Umbilical cord (tissue), 2 donors: ENCODE results near the gene GRIK4. TPM values are rescaled to one million over a fixed set of nuclear protein-coding genes. Genes with fewer than 3 reads are reported as not detected.

Source experiments
- DNase-seq: peaks from one replicate; pipeline ENCODE4 v3.0.0-alpha.2; 2015; ENCODE audit warnings: low spot score
- total RNA-seq: library from RNA; depleted of rRNA; stranded (reverse); fragments of >200 nt; gene quantifications from one replicate; pipeline ENCODE4 v1.2.3, GENCODE V29; 2014; ENCODE audit warnings: low replicate concordance; ENCODE audit not compliant: insufficient read depth

Gene GRIK4
- total RNA-seq, 1 donor from 2014 or later: 1.2 TPM

DNA sequence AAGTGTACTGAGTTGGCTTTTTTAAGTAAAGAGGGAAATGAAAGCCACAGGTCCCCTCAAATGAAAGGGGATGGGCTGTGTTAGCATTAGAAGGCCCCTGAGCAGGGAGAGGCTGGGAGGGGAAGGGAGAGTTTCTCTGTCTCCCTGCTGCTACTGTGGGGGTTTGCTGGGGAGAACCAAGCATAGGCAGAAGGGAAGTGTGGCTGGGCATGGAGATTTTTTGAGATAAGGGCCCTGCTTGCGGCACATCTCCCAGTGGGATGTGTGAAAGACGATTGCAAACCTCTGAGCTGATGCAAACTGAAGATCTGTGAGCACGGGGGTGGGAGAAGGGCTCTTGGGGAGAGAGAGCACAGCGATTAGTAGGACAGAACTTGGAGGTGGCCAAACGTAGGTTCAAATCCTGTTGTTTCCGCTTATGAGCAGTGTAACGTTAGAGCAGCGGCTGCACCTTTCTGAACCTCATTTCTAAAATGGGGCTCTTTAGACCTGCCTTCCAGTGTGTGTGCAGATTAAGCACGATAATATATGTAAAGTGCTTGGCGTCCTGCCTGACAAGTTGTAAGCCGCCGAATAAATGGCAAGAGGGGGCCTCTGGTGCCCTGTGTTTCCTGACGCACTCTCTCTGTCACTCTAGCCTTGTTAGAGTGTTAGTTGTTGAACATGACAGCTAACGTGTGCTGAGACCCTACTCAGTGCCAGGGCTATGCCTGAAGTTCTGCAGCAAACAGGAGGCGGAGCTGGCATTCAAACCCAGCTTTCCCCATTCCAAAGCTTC is 122.3 kb downstream of the GRIK4 start:
- DNase-seq: no peak

DNA sequence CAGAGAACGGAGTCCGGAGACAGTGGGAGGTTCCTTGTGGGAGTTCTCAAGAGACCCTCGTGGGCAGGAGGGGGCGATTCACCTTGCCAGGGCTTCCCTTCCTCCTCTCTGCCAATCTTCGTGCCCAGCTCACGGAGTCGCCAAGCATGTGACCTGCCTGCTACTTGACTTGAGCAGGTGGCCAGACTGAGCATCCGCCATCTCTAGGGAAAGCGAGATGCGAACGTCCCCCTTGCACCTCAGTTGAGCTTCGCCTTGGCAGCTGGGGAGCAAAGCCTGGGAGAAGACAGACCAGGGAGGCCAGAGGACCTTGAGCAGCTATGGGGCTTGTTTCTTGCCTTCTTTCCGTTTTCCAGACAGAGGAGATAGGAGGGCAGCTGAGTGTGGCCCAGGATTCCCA is 123.2 kb downstream of the GRIK4 start:
- DNase-seq: no peak

DNA sequence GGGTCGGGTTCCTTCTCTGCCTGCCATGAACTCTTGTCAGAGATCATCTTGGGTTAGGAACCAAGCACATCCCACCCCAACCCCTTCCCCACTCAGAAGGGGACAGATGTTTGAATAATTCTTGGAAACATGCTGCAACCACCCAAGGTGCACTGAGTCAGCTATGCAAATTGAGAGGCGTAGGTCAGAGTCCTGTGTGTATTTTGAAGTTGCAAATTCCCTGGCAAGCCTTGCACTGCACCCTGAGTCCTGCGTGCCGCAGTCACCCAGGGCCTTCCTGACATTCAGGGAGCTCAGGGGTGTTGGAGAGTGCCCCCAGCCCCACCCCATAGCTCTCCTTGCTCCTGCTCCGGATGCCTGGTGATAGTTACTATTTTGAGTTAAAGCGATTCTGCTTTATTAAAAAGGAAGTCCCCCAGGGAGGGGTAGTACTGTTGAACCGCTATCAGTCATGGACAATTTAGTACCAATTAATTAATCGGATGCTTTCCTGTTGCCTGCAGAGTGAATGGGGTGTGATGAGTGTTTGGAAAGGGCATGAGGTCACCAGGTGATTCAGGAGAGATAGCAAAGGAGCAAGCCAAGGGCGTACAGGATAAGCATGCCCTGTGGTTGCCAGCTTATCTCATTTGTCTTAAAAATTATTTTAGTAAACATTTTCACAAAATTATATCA is 123.7 kb downstream of the GRIK4 start:
- DNase-seq: no peak

DNA sequence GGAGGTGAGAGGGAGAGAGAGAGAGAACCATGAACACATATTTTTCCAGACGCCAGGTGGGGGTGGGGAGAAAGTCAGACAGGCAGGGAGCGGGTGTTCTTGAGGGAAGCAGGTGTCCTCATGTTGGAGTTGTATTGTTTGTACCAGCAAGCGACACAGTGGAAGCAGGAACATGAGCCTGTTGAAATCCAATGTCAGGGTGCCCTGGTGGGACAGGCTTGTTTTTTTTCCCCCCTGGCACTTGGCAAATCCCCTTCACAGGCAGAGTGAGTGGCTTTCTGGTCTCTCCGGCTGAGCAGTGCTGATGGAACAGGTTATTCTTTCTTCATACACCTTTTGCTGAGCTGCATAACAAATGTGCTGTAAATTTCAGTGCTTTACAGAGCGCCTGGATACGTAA is 125.6 kb downstream of the GRIK4 start:
- DNase-seq: no peak

DNA sequence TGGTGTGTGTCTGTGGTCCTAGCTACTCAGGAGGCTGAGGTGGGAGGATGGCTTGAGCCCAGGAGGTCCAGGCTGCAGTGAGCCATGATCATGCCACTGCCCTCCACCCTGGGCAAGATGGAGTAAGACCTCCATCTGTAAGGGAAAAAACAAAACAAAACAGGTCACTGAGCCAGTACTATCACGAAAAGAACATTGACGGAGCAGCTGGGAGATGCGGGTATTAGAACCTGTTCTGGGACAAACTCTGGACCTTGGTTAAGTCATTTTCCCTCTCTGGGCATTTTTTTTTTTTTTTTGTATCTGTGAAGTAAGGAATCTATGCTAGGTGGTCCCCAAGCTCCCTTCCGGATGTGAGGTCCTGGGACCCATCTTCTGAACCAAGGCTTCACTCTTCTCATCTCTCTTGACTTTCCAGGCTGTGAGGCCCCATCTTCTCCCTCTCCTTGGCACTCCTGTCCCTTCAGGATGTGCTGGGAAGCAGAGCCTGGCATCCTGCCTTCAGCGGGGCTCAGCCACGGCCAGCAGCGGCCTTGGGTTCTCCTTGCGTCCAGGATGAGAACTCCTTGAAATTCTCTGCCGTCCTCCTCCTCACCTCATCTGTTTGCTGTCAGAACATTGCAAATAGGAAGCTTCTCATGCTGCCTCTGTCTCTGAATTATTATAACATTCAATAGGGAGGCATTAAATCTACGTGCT is 130.8 kb downstream of the GRIK4 start:
- DNase-seq: no peak

DNA sequence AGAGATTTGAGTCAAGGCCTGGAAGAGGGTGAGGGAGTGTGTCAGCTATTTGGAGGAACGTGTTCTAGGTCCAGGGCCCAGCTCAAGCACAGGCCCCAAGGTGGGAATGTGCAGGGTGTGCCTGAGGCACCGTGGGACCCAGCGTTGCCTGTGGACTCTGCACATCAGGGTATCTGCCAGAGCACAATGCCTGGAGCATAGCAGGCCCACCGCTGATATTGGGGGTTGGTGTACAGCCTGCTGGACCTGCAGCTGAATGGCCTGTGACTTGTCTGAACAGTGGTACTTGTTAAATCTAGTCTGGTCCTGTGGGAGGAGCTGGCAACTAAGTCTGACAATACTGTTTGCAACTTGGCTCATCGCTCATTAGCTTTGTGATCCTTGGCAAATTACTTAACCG is 131.7 kb downstream of the GRIK4 start:
- DNase-seq: no peak

DNA sequence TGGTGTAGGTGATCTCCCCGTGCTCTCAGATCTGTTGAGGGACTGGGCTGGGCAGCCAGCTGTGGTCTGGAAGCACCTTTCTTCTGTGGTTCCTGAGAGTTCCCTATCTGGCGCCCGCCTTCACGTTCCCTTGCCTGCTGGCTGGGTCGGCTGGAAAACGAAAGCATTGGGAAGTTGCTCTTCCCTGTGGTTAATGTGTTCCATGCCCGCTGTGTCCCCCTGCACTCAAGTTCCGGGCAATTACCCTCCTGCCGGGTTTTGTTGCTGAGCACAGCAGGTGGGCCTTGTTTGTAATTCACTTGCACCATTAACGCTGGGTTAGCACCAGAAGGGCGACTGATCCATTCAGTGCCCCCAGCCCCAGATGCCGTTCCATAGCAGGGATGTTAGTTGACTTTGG is 134.1 kb downstream of the GRIK4 start:
- DNase-seq: no peak

DNA sequence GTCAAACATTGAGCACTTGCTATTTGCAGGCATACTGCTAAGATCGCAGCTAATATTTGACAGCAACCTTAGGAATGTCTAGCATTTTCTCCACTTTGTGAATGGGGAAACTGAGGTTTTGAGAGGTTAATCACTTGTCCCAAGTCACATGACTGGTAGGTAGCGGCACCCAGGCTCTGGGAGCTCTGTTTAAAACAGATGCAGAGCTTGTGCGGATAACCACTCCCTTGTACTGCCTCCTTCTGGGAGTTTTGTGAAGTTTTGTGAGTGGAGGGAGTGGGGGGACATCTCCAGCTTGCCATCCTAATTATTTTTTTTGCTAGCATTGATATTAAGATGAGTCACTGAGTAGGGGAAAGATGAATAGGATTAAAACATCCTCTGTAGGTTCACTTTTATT is 134.7 kb downstream of the GRIK4 start:
- no peak for DNase-seq

DNA sequence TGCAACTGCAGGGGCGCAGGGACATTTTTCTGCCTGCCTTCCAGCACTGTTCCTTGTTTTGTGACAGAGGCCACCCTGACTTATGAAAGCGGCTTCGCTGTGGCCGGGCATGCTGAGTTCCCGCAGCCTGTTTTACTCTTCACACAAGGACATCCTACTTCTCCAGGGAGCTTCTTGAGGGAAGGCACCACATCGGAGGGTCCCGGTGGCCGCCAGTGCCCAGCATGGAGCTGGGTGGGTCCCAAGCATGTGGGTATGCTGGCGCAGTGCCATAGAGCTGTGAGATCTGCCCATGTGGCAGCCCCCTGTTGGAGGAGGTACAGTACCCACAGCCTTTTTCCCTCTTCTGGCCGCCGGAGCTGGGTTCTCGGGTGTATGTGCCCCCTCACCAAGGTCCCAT is 136.1 kb downstream of the GRIK4 start:
- no peak for DNase-seq

DNA sequence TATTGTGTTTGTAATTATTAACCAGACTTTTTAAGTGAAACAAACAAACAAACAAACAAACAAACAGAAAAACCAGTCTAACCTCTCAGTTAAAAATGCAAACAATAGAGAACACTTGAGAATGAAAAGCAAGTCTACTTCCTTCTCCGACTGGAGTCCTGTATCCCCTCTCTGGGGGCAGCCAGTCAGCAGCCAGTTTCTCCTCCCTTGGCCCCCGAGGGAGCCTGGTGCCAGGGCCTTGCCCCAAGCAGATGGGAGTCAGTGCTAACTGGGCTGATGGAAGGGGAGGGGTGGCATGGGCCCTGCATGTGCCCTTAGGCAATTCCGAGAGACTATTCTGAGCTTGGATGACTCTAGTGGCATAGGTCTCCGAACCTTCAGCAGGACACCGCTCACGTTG is 137.2 kb downstream of the GRIK4 start:
- DNase-seq: no peak

DNA sequence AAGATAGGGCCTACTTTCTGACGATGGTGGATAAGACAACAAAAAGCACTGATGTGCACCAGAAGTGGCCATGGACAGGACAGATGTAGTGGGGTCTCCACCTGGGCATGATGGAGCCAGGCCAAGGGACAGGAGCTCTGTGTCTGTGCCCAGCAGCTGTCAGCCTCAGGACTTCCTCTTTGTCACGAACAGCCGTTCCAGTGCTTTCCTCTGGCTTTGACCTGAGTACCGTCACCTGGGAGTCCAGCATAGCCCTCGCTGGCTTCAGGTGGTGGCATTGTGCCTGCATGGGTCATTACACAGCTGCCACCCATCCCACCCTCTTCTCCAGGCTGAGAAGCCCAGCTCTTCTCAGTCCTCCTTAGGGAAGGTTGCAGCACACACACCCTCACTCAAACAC is 137.8 kb downstream of the GRIK4 start:
- no peak for DNase-seq

DNA sequence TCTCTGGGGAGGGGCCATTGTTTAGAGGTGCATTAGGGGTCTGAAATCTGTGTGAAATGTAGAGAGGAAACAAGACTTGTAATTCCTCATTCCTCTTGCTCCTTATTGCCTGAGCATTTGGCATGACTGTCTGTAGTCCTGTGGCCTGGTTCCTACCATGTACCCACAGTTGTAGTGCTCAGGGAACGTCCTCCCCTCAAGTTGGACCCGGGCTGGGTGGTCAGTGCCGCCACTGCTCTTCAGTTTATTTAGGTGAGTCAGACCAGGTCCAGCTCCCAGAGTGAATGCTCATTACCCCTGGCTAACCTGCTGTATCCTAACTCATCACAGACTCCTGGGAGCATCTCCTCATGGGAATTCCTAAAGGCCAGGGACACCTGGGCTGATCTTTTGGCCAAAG is 139.8 kb downstream of the GRIK4 start:
- no peak for DNase-seq

DNA sequence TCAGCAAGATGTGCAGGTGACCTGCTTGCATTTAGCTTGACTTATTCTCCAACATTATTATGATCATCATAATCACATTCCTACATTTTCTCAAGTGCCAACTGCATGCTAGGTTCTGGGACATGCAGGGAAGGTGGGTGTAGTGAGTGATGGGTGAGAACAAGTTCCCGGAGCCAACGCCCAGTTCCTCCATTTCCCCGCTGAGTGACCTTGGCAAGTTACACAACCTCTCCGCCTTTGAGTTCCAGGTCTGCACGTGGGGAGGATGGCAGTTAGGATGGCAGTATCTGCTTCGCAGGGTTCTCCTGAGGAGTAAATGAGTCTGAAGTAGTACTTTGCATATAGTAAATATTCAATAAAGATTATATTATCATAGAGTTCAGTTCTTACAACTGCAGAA is 140.3 kb downstream of the GRIK4 start:
- no peak for DNase-seq

DNA sequence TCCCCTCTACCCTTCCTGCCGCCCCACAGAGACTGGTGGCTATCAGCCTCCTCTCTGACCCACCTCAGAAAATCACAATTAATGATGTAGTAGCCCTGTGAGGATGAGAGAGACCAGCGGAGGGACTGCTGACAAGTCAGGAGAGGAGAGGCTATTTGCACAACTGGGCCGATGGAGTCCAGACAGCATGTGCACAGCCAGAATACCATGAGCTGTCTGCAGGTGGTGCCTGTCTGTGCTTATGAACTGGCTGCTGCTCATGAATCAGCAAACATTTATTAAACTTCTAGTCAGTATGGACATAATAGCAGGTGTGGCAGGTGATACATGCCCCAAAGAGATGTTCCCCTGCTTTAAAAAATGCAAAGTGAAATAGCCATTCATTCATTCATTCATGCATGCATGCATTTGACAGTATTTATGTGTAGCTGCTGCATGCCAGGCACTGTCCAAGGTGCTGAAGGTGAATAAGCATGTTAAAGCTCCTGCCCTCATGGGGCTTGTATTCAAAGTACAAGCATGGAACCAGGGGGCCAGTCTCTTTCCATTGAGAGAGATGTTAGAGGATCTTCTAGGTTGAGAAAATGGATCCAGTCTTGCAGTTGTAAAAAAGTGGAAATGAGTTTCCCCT is 141.3 kb downstream of the GRIK4 start:
- DNase-seq: no peak

DNA sequence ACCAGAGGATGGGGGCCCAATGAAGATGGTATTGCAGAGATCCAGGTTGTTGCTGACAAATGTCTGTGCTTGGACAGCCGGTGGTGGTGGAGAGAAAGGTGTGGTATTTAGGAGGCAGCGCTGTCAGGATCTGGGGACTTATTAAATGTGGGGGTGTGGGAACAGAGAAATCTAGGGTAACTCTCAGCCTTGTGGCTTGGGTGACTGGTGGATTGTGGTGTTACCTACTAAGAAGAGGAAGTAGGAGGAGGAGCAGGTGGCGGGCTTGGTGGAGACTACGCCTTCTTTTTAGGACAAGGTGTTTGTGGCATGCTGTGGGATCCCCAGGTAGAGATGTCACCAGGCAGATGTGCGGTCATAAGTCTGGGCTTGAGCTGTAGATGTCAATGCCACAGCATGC is 144.0 kb downstream of the GRIK4 start:
- DNase-seq: no peak

DNA sequence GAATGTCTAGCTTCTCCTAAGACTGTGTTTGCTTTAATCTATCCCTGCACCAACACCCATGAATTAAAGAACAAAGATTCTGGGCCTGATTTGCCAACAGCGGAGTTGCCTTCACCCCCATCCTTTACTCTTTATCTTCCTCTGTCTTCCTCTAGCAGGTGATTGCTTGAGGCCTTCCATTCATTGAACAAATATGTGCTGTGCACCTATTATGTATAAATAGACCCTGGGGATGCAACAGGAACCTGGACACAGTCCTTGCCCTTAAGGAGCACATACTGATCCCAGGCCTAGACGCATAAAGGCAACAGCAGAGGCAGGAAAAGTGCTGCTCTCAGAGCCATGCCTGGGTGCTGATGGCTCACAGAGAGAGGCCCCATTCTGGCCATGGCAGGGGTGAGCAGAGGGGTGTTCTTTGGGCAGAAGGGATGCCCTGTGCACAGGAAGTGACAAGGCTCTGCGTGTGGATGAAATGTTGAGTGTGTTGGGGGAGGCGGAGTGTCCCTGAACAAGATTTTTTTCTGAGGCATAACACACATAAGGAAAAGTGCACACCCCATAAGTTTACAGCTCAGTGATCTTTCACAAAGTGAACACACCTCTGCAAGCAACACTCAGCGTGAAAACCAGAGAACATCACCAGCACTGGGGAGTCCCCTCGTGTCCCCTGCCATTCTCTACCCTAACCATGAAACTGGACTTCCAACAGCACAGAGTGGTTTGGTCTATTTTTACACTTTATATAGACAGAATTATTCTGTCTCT is 145.9 kb downstream of the GRIK4 start:
- DNase-seq: no peak

DNA sequence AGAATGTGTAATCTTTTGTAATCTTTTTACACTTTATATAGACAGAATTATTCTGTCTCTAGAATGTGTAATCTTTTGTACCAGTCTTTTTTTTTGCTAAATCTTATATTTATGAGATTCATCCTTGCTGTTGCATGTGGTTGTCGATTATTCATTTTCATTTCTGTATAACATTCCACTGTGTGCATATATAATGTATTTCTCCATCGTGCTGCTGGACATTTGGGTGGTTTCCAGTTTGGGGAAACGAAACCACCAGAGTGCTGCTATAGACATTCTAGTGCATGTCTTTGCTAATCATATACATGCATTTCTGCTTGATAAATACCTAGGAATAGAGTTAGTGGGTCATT is 146.5 kb downstream of the GRIK4 start:
- no peak for DNase-seq

DNA sequence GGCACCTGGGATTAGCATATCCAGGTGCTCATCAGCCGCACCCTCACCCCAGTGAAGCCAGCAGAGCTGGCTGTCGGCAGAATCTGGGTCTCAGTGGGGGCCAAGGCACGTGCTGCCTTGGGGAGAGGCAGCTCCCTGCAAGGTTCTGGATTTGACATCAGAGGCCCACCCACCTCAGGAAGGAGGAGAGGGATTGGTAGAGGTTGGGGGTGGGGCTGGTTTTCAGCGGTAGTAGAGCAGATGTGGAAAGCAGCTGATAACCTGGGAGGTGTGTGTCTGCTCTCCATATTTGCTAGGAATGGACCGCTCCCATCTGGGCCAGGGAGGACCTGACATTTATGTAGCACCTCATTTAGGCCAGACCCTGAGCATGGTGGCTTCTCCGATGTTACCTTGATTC is 147.5 kb downstream of the GRIK4 start:
- no peak for DNase-seq

DNA sequence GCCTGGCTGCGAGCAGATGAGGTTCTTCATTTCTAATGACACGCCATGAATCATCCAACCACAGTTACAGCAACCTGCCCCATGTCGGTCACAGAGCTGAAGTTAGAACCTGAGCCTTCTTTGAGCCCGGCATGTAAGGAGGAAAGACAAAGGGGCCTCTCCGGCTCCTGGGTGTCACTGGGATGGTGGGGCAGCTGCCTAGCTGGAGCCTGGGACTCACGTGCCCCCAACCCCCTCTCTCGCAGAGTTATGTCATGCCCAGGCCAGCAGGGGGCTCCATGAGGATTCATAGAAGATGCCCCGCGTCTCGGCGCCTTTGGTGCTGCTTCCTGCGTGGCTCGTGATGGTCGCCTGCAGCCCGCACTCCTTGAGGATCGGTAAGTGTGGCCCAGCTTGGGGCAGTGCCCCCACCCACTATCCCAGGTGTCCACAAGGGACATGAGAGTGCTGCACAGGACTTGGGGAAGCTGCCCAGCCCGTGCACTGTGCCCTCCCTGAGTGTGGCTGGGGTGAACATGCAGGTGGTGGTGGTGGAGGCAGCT is 148.5 kb downstream of the GRIK4 start:
- no peak for DNase-seq

DNA sequence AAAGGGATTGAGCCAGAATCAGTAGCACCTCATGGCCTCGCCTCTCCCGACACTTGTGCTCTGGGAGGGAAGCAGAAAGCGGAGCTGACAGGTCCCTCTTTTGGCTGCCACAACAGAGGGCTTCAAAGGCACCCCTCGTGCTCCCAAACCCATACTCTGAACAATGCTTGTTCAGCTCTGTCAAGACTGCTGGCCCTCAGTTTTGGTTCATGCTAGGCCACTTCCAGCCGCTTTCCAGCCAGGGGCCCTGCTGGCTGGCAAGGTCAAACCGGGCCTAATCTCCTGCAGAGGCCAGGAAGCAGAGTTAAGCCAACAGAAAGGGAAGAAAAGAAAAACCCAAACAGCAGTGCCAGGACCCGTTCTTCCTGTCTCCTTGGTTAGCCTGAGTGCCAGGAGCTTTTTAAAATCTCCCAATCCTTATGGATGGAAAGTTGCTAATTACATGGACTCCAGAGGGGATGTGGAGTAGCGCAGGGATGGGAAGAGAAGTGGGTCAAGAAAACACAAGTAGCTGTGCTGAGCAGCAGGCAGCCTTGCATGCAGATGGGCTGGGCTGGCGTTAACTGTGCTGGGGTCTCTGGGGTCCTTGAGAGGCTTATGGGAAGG is 150.6 kb downstream of the GRIK4 start:
- no peak for DNase-seq

DNA sequence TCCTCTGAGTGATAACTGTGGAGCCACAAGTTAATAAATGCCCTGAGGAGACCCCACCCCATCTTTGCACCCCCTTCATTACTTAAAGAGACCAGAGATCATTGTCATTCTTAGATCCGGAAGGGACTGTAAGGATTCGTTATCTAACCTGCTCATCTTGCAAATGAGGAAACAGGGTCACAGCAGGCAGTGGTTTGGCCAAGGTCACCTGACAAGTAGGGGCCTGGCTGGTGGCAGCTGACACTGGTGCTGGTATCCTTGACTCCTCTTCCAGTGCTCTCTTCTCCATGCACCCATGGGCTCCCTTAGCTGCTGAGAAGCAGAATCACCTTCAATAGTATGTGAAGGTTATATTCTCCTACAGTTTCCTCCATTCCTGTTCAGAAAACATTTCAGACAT is 151.6 kb downstream of the GRIK4 start:
- DNase-seq: no peak
